Measurements from ENCODE around the gene ARID1A.

The ARID1A gene

DNA sequence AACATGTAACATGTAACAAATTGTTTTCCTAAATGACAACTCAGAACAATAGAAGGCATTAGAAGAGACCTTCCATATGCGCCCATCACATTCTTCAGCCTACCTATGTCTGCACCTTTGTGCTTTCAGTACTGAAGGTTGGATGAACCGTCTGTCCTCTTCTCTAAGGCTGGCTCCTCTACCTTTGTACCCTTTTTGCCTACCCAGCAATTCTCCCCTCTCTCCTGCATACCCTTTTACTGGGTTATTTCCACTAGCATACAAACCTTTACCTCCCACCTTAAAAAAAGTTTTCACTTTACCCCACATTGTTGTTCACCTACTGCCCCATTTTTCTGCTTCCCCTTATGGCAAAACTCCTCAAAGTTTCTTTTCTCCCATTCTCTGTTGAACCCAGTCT lies 97.1 kb downstream of the ARID1A start:
- Histone ChIP-seq H3K79me2 (ENCODE audit: insufficient read depth, low read length) (peaks cover 34% of the 10 kb centered on the region), H3K27me3 (ENCODE audit: insufficient read depth, low read length, poor library complexity, severe bottlenecking) (no peaks in the 10 kb centered on the region), H3K4me3 (ENCODE audit: low read length, poor library complexity, severe bottlenecking) (no peak overlapping the region), H3K9ac (ENCODE audit: low read depth, low read length, poor library complexity, severe bottlenecking) (no peak overlapping the region), H2AFZ (ENCODE audit: low read length) (no peak overlapping the region), H3K4me1 (ENCODE audit: insufficient read depth, low read length, poor library complexity, severe bottlenecking) (peaks cover 39% of the 10 kb centered on the region), H3K9me3 (ENCODE audit: insufficient read depth, low read depth, low read length) (no peaks in the 10 kb centered on the region), H3F3A (ENCODE audit: low read depth) (no peaks in the 10 kb centered on the region), H3K9me2 (replicated peaks; ENCODE audit: low read depth, low read length) (no peaks in the 10 kb centered on the region), H4K20me1 (ENCODE audit: insufficient read depth, low read length, poor library complexity, severe bottlenecking) (peaks cover 4% of the 10 kb centered on the region), H3K36me3 (ENCODE audit: insufficient read depth, low read length) (peaks cover 6% of the 10 kb centered on the region; the same call in 1 of the 2 replicates), H3K4me2 (ENCODE audit: low read depth, low read length, poor library complexity, severe bottlenecking) (no peak overlapping the region)
- TF ChIP-seq, protein P1, sequence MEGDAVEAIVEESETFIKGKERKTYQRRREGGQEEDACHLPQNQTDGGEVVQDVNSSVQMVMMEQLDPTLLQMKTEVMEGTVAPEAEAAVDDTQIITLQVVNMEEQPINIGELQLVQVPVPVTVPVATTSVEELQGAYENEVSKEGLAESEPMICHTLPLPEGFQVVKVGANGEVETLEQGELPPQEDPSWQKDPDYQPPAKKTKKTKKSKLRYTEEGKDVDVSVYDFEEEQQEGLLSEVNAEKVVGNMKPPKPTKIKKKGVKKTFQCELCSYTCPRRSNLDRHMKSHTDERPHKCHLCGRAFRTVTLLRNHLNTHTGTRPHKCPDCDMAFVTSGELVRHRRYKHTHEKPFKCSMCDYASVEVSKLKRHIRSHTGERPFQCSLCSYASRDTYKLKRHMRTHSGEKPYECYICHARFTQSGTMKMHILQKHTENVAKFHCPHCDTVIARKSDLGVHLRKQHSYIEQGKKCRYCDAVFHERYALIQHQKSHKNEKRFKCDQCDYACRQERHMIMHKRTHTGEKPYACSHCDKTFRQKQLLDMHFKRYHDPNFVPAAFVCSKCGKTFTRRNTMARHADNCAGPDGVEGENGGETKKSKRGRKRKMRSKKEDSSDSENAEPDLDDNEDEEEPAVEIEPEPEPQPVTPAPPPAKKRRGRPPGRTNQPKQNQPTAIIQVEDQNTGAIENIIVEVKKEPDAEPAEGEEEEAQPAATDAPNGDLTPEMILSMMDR (conservative IDR thresholded peaks at IDR 0.05; ENCODE audit: low read length): no peak
- no peak for TF ChIP-seq EZH2phosphoT487 (IDR thresholded peaks at IDR 0.05; ENCODE audit: borderline replicate concordance)

DNA sequence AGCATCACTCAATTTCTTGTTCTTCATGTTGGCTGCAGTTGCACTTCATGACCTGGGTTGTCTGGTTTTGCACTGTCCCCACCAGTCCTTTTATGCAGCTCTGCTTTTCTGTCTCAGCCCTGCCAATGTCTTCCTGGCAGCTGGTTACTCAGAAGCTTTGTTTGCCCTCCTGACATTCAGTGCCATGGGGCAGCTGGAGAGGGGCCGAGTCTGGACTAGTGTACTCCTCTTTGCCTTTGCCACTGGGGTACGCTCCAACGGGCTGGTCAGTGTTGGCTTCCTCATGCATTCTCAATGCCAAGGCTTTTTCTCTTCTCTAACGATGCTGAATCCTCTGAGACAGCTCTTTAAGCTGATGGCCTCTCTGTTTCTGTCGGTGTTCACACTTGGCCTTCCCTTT lies 98.6 kb downstream of the ARID1A start:
- no peaks in the 10 kb centered on the region for H3K9me2 ChIP-seq (replicated peaks; ENCODE audit: low read depth, low read length)
- peaks cover 4% of the 10 kb centered on the region for H4K20me1 ChIP-seq (ENCODE audit: insufficient read depth, low read length, poor library complexity, severe bottlenecking)
- peaks cover 22% of the 10 kb centered on the region; the same call in 1 of the 2 replicates for H3K79me2 ChIP-seq (ENCODE audit: insufficient read depth, low read length)
- H3K9me3 ChIP-seq (ENCODE audit: insufficient read depth, low read depth, low read length): no peaks in the 10 kb centered on the region
- H3K4me1 ChIP-seq (ENCODE audit: insufficient read depth, low read length, poor library complexity, severe bottlenecking): peaks cover 32% of the 10 kb centered on the region
- H2AFZ ChIP-seq (ENCODE audit: low read length): no peak overlapping the region
- no peak overlapping the region for H3K4me2 ChIP-seq (ENCODE audit: low read depth, low read length, poor library complexity, severe bottlenecking)
- H3F3A ChIP-seq (ENCODE audit: low read depth): no peaks in the 10 kb centered on the region
- no peak overlapping the region for H3K9ac ChIP-seq (ENCODE audit: low read depth, low read length, poor library complexity, severe bottlenecking)
- TF ChIP-seq, protein P1 (conservative IDR thresholded peaks at IDR 0.05; ENCODE audit: low read length): no peak
- no peak for TF ChIP-seq EZH2phosphoT487 (IDR thresholded peaks at IDR 0.05; ENCODE audit: borderline replicate concordance)
- no peak overlapping the region for H3K4me3 ChIP-seq (ENCODE audit: low read length, poor library complexity, severe bottlenecking)
- peaks cover 6% of the 10 kb centered on the region; the same call in 1 of the 2 replicates for H3K36me3 ChIP-seq (ENCODE audit: insufficient read depth, low read length)
- no peaks in the 10 kb centered on the region for H3K27me3 ChIP-seq (ENCODE audit: insufficient read depth, low read length, poor library complexity, severe bottlenecking)

- H3K4me1 ChIP-seq (ENCODE audit: insufficient read depth, low read length, poor library complexity, severe bottlenecking): peaks cover 27% of the 10 kb centered on the region
- H3K27me3 ChIP-seq (ENCODE audit: insufficient read depth, low read length, poor library complexity, severe bottlenecking): no peaks in the 10 kb centered on the region
- H3K36me3 ChIP-seq (ENCODE audit: insufficient read depth, low read length): peaks cover 6% of the 10 kb centered on the region; the same call in 1 of the 2 replicates
- TF ChIP-seq EZH2phosphoT487 (IDR thresholded peaks at IDR 0.05; ENCODE audit: borderline replicate concordance): no peak
- TF ChIP-seq, protein P1 (conservative IDR thresholded peaks at IDR 0.05; ENCODE audit: low read length): no peak
- H3K79me2 ChIP-seq (ENCODE audit: insufficient read depth, low read length): no peaks in the 10 kb centered on the region
- no peak overlapping the region for H3K9ac ChIP-seq (ENCODE audit: low read depth, low read length, poor library complexity, severe bottlenecking)
- H3K9me3 ChIP-seq (ENCODE audit: insufficient read depth, low read depth, low read length): no peaks in the 10 kb centered on the region
- H3K9me2 ChIP-seq (replicated peaks; ENCODE audit: low read depth, low read length): no peaks in the 10 kb centered on the region
- H3F3A ChIP-seq (ENCODE audit: low read depth): peaks cover 2% of the 10 kb centered on the region; the same call in 1 of the 2 replicates
- no peak overlapping the region for H2AFZ ChIP-seq (ENCODE audit: low read length)
- H4K20me1 ChIP-seq (ENCODE audit: insufficient read depth, low read length, poor library complexity, severe bottlenecking): no peaks in the 10 kb centered on the region
- no peak overlapping the region for H3K4me2 ChIP-seq (ENCODE audit: low read depth, low read length, poor library complexity, severe bottlenecking)
- H3K4me3 ChIP-seq (ENCODE audit: low read length, poor library complexity, severe bottlenecking): no peak overlapping the region
These were observed 101.8 kb downstream of the ARID1A start for GRCh38 chr1:26797627-26798026.
